LNCAP (cell line): Measurements from ENCODE around the gene LRRC31.

Experiments used
- TF ChIP-seq, protein P1 (sequence below): fragments of 450-650 bp; IDR thresholded peaks from 2 replicates; pipeline ENCODE4 v1.5.1; 2017; ENCODE audit warnings: mild to moderate bottlenecking

The LRRC31 gene

DNA sequence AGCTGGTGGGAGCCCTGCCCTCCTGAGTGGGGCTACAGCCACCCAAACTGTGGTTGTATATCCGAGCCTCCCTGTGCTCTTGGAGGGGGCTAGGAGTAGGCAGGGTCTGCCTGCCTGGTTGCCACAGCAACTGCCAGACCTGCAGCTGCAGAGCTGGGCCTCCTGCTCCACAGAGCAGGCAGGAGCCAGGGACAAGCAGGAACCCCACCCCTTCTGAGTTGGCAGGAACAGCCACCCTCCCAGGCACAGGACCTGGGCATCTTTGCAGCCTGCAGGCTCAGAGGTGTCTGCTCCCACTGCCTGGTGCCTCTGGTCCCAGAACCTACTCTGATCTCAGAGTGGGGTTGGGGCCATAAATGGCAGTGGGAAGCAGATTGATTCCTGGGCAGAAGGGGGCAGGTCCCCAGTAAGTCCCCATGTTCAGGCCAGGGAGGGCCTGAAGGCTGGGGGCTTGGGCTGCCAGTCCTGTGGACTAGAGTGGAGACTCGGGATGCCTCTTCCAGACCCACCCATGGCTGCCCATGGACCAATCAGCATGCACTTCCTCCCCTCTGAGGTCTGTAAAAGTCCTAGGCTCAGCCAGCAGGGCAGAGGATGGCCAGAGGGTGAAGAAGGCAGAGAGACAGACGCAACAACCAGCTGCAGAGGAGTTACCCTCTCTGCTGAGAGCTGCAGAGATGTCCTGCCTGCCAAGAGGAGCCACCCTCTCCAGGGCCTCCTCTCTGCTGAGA, 10.3 kb upstream of the LRRC31 start:
- TF ChIP-seq, protein P1, sequence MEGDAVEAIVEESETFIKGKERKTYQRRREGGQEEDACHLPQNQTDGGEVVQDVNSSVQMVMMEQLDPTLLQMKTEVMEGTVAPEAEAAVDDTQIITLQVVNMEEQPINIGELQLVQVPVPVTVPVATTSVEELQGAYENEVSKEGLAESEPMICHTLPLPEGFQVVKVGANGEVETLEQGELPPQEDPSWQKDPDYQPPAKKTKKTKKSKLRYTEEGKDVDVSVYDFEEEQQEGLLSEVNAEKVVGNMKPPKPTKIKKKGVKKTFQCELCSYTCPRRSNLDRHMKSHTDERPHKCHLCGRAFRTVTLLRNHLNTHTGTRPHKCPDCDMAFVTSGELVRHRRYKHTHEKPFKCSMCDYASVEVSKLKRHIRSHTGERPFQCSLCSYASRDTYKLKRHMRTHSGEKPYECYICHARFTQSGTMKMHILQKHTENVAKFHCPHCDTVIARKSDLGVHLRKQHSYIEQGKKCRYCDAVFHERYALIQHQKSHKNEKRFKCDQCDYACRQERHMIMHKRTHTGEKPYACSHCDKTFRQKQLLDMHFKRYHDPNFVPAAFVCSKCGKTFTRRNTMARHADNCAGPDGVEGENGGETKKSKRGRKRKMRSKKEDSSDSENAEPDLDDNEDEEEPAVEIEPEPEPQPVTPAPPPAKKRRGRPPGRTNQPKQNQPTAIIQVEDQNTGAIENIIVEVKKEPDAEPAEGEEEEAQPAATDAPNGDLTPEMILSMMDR: no peak

DNA sequence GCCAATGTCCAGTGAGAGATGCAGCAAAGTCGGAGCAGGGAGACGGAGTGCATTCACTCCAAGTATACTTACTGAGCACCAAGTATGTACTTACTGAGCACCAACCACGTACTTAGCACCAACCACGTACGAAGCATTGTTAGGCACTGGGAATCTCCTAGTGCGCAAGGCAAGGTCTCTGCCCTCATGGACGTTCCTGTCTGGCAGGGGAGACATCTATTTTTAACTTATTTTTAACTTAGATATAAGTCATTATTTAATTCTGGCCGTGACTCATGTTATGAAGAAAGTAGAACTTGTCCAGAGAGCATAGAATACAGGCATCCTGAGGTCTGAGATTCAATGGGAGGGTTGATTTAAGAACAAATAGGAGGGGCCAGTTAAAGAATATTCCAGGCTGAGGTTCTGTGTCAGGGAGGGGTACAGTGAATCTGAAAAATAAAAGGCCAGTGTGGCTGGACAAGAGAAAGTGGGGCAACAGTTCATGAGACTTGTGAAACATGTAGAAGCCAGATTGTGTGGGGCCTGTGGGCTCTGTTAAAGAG, 9.3 kb upstream of the LRRC31 start:
- TF ChIP-seq, protein P1: no peak

DNA sequence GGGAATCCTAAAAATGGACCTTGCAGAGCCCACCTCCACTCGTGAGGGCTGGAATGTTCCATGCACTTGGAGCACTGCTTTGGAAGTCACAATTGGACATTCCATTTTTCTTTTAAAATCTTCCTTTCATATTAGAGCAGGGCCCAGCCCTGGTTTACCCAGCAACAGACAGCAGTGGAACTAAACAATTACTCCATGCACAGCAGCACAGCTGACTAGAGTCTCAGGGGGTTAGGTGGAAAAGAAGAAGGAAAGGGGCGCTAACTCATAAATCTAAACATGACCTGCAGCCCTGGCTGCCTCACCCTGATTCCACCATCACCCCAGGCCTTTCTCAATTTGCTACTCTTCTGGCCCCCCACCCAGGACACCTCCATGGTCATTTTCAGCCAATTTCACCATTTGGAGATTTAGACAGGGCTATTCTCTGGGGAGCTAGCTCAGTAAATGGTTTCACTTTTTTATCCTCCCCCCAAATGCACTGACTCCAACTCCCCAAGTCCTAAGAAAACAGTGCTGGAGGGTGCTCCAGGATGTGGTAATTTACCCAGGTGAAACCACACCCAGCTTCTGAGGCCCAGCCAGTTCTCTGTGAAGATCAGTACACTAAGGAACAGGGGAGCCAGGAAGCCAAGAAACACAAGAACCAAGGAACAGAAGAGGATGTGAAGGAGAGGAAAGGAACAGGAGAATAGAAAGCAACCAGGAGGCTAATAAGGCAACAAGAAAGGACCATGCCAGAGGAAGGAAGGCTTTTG, 1.6 kb upstream of the LRRC31 start:
- TF ChIP-seq, protein P1: no peak

DNA sequence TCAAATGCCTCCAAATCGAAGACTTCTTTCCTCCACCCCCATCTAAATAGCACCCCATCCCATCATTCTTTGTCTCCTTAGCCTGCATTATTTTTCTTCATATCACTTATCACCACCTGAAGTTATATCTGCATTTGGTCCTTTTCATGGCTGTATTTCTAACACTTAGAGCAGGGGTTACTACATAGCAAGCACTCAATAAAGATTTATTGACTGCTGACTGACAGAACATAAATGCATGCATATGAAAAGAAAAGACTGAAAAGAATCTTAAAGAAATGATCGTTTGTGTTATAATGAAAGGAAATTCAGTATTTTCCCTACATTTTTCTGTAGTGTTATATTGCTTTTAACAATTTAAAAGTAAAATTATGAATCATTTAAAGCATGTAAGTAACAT, 1.4 kb downstream of the LRRC31 start:
- TF ChIP-seq, protein P1: no peak

DNA sequence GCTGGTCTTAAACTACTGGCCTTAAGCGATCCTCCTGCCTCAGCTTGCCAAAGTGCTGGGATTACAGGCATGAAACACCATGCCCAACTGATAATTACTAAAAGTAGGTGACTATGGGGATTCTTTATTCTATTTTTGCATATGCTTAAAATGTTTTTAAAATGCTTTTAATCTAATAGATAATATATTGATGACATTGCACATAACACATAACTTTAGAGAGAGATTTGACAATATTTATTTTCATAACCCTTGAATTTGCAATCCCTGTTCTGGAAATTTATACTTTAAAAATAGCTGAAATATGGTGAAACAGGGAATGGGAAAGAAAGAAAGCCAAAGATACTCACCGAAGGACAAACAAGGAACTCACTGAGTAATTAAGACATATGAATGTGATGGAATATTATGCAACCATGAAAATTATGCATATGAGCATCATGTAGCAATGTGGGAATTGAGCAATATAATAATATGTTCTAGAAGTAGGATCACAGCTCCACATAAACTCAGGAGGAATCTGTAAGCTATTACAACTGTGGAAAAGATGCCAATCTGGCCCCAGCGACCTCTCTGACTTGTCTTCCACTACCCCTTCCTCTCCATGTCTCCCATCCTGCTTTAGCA, 2.0 kb downstream of the LRRC31 start:
- TF ChIP-seq, protein P1: no peak

DNA sequence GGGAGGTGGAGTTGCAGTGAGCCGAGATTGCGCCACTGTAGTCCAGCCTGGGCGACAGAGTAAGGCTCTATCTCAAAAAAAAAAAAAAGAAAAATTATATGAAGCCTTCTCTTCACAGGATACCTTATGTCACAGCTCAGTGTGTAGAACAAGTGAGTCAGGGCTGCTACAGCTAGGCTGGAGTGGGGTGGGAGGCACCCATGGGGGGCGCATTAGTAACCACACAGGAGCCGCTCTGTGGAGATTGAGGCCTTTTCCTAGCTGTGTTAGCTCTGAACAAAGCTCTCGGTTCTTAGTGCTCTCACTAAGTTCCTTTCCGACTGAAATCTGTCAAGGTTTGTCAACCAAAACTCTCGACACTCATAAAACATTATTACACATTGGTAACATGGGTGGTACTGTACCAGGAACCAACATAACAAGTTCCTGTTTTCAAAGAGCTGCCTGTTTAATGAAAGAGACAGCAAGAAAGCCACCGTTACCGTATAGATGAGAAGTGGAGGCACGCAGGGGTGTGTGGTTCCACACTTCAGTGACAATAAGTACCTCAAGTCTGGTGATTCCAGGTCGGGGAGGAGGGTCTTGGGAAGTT, 4.5 kb downstream of the LRRC31 start:
- TF ChIP-seq, protein P1: no peak

DNA sequence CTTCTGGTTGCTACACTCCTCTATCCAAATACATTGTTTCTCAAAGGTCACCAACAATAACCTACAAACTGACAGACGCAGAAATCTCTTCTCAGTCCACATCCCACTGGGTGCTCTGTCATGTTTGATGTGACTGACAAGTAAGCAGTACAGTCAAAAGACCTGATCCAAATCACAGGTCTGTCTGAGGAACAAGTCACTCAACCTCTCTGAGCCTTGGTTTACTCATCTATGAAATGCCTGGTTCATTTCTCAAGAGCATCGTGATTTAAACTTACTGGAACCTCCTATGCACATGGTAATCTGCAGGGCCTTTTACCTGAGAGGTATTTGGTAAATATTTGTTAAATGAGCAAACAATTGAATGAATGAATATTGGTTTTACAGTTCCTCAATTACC, 5.5 kb downstream of the LRRC31 start:
- TF ChIP-seq, protein P1: no peak
